HG03460 (cell line): ENCODE results near the gene SPATS2.
A peak's percentile ranks its signal among the peaks of the same experiment; 100 is the strongest.

Experiments used
- ATAC-seq: cut with Tn5 transposase; IDR thresholded peaks from one replicate; pipeline ENCODE4 v1.9.1; 2021; ENCODE audit not compliant: unreplicated experiment

The SPATS2 gene

GRCh38 chr12:49538510-49539403, 171.5 kb downstream of the SPATS2 start, which contains the start of gene KCNH3:
Gene KCNH3, plus strand, starts transcription at chr12:49539030. Its CDS starts 387 bp downstream, at chr12:49539417.
- peak; percentile 63 for ATAC-seq

DNA sequence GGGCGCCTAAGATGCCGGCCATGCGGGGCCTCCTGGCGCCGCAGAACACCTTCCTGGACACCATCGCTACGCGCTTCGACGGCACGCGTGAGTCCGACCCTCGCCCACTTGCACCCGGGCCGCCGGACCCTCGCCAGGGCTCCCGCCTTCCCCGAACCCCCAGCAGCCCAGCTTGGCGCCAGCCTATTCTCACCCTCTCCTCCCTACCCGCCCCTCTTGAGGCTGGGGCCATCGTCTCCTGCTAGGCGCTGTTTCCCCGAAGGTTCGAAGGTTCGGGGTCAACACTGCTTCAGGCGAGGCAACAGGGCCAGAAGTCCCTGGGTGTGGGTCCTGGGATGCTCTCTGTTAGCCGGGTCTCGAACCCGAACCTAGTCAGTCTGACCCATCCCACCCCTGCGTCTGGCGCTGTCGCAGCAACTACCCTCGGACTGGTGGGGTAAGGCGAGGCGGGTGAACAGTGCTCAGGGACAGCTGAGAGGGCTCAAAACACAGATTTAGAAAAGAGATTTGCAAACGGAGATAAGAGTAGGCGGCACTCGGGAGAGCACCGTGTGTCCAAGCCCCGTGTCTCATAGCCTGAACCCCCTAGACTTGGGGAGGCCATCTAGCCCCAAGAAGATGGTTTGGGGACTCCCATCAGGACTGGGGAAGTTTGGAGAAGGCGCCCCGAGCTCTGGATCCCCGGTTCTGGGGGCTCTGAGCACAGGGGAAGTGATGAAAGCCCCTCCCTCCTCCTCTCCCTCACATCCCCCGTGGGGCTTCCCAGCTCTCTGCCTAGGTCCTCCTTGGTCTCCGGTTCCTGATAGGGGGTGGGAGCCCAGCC, 172.4 kb downstream of the SPATS2 start:
- no peak for ATAC-seq

GRCh38 chr12:49540229-49541139, 173.2 kb downstream of the SPATS2 start:
- no peak for ATAC-seq

- ATAC-seq, result no peak
These were observed 174.0 kb downstream of the SPATS2 start for GRCh38 chr12:49541140-49541861.

DNA sequence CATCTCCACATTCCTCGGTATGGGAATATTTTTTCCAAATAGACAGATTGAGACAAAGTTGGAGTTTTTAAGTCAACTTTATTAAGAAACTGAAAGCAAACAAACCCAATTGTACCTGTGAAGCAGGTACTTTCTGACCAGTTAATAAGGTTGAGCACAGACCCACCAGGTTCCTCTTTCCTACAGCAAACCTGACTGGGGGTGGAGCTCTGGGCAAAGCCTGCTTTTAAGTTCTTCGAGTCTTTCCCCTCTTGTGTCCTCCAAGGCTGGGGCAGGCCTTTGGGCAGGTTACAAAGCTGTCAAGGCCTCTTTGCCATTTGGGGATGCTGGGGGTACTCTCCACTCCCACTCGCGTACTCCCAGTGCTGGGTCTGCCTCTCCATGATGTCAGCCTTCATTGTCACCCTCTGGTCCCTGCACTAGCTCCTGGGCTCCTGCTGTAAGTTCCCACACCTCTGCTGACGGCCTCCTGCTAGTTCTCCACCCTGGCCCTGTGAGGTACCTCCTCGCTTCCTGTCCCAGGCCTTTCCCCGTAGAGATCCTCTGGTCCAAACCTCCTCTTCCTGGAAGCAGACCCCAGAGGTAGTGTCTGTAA, 174.7 kb downstream of the SPATS2 start:
- no peak for ATAC-seq

- ATAC-seq, result no peak
These were observed 175.4 kb downstream of the SPATS2 start for GRCh38 chr12:49542592-49543160.

GRCh38 chr12:49543221-49543913, 176.1 kb downstream of the SPATS2 start:
- ATAC-seq, result no peak

DNA sequence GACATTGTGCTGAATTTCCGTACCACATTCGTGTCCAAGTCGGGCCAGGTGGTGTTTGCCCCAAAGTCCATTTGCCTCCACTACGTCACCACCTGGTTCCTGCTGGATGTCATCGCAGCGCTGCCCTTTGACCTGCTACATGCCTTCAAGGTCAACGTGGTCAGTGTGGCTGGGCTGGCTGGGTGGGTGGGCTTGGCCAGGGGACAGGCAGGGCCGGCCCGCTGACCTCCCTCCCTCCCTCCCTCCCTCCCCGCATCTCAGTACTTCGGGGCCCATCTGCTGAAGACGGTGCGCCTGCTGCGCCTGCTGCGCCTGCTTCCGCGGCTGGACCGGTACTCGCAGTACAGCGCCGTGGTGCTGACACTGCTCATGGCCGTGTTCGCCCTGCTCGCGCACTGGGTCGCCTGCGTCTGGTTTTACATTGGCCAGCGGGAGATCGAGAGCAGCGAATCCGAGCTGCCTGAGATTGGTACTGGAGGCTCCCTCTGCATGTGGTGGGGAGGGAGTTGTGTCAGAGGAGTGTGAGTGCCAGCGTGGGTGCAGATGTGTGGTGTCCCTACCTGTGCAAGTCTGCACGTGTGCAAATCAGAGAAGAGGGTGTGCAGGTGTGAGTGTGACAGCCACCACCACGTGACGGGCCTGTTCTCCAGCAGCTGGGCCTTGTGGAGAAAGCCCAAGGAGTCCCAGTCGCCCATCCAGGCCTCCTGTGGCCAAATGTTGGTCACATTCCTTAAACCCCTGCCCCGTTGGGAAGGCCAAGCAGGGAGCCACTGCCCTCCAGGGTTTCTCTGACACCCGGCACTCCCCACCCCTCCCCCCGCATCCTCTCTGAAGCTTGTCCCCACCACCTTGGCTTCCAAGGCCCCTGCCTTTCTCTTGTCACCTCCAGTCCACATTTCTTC, 176.9 kb downstream of the SPATS2 start:
- no peak for ATAC-seq

DNA sequence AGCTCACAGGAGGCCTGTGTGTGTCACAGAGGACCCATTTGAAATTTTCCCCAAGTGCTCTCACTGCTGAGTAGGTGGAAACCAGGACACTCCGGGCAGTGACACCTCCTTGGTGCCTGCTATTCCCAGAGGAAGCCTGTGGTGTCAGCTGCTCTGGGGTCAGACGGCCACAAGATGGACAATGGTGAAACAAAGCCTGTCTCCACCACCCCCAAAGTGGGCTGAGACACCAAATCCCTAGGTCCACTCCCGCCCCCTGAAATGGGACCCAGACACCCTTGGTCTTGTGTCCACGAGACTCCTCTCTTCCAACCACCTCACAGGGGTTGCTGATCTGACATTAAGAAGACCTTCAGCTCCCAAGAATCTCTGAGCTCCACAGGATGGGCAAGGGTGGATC, 178.6 kb downstream of the SPATS2 start:
- ATAC-seq, result no peak

- ATAC-seq, result no peak
These were observed 179.2 kb downstream of the SPATS2 start for GRCh38 chr12:49546481-49546880.

- no peak for ATAC-seq
These were observed 179.9 kb downstream of the SPATS2 start for GRCh38 chr12:49547090-49547690.

DNA sequence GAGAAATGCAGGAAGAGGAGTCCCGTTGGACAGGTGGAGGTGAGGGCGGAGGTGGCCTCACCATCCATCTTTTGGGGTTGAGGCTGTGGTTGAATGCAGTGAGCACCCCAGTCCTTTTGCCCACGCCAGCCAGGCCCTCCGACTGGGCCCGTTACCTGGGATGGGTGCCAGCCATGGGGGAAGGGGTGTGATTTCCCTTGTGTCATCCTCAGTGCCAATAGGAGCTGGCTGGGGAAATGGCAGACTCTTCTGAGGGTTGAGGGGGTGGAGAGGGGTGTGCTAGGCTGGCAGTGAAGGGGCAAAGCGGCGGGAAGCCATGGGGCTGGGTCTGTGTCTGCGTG, 181.2 kb downstream of the SPATS2 start:
- ATAC-seq, result no peak

DNA sequence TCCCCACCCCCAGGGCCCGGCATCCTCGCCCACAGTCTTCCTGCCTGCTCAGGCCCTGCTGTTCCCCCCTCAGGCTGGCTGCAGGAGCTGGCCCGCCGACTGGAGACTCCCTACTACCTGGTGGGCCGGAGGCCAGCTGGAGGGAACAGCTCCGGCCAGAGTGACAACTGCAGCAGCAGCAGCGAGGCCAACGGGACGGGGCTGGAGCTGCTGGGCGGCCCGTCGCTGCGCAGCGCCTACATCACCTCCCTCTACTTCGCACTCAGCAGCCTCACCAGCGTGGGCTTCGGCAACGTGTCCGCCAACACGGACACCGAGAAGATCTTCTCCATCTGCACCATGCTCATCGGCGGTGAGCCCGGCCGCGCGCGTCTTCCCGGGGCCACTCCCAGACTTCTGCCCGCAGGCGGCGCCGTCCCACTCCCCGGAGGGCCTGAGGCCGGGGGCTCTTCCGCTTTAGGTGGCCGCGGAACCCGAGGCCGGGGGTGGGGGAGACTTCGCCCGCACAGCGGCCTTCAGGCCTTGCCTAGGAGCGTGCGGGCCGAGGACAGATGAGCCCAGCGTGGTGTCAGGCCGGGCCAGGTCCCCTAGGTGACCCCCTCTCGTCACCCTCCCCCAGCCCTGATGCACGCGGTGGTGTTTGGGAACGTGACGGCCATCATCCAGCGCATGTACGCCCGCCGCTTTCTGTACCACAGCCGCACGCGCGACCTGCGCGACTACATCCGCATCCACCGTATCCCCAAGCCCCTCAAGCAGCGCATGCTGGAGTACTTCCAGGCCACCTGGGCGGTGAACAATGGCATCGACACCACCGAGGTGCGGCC, 181.8 kb downstream of the SPATS2 start:
- no peak for ATAC-seq

- ATAC-seq, result no peak
These were observed 182.8 kb downstream of the SPATS2 start for GRCh38 chr12:49549735-49550692.

DNA sequence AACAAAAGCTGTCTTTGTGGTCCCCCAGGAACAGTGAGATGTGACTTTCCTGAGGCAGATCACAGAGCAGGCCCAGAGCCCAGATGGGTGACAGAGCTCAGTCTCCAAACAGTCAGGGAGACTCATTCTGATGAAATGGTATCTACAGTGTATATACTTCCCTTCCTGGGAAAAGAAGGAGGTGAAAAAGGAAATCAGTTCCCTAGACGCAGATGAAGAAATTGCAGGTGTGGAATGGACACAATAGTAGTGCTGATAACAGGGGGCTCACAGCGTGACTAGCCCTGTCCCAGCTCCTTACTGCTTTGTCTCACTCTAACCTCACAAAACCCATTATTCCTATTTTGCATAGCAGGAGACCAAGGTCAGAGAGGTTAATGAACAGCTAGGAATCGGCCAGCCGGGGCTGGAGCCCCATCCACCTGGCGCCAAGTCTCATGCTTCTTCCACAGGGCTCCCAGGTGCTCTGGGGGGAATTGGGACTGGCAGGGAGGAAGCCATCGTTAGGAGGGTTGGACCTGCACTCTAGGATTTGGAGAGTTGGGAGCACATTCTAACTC, 183.5 kb downstream of the SPATS2 start:
- ATAC-seq, result no peak
